ENCODE measurements around the gene RYR2. TPM values are rescaled to one million over a fixed set of nuclear protein-coding genes. Genes with fewer than 3 reads are reported as not detected.

RYR2 gene
- total and polyA plus RNA-seq, 7 donors = under 0.01 to 22.4 (median 6.1) TPM

DNA sequence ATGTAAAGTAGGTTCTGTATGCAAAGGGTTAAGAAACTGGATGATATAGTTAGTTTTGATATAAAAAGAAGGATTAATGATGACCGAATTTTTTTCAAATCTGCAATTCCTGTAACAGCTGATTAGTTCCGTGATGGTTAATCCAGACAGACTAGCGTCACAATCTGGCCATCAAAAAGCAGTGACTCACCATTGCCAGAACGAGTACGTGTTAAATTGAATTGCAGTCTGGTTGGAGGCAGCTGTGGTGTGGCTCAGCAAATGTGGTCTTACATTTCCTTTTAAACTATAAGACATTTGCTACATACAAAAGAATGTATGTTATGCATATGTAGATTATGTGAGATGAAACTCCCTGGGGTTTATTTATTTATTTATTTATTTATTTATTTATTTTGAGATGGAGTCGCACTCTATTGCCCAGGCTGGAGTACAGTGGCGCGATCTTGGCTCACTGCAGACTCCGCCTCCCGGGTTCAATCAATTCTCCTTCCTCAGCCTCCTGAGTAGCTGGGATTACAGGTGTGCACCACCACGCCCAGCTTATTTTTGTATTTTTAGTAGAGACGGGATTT is 139.8 kb downstream of the RYR2 start:
- no peak for DNase-seq
- Histone ChIP-seq H3K9me3 (no peaks in the 10 kb centered on the region), H3K4me1 (peaks cover 0 to 15% (median 12%) of the 10 kb centered on the region in 4 donors), H3K27me3 (no peaks in the 10 kb centered on the region), H3K4me3 (no peak overlapping the region), H3K36me3 (no peaks in the 10 kb centered on the region), H3K27ac (no peak overlapping the region)
- intact Hi-C loops (cut with DNase I) = no loop called here
- 87 to 90% methylated on average over 12 of the region's 12 CpGs for WGBS, 2 donors
- TF ChIP-seq EP300 (IDR thresholded peaks at IDR 0.05) (no peak), CTCF (IDR thresholded peaks at IDR 0.05) (no peak), POLR2AphosphoS5 (IDR thresholded peaks at IDR 0.05) (no peak), POLR2A (IDR thresholded peaks at IDR 0.05) (no peak)

GRCh38 chr1:237183963-237184540 is 142.1 kb downstream of the RYR2 start:
- H3K27me3 ChIP-seq = no peaks in the 10 kb centered on the region
- 72 to 78% methylated on average over 7 of the region's 7 CpGs for WGBS, 2 donors
- H3K27ac ChIP-seq = no peak overlapping the region
- no peaks in the 10 kb centered on the region for H3K9me3 ChIP-seq
- TF ChIP-seq CTCF (IDR thresholded peaks at IDR 0.05) (no peak), POLR2A (IDR thresholded peaks at IDR 0.05) (no peak), EP300 (IDR thresholded peaks at IDR 0.05) (no peak), POLR2AphosphoS5 (IDR thresholded peaks at IDR 0.05) (no peak)
- H3K4me1 ChIP-seq = peaks cover 0 to 24% (median 14%) of the 10 kb centered on the region in 4 donors
- no peak for DNase-seq
- no peak overlapping the region for H3K4me3 ChIP-seq
- intact Hi-C loops (cut with DNase I) = no loop called here
- H3K36me3 ChIP-seq = no peaks in the 10 kb centered on the region

DNA sequence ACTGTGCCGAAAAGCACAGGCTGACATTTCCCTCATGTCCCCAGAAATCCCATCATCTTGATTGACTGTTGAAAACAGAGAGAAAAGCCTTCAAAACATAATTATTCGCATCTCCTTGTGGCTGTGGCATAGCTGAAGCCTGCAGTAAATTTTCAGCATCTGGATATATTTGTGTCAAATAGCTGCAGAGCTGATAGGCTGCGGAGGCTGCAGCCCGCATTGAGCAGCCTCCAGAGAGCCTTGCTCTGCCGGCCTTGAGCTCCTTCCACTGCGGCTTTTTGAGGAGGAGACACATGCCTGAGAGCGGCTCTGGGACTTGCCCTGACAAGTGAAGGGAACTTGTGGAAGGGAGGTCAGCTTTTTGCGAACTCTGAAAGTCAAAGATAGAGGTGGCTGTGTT is 144.7 kb downstream of the RYR2 start:
- intact Hi-C loops (cut with DNase I) = no loop called here
- Histone ChIP-seq H3K27ac (no peak overlapping the region), H3K4me3 (no peak overlapping the region), H3K36me3 (no peaks in the 10 kb centered on the region), H3K9me3 (no peaks in the 10 kb centered on the region), H3K27me3 (no peaks in the 10 kb centered on the region), H3K4me1 (peaks cover 0 to 11% (median 2%) of the 10 kb centered on the region in 4 donors)
- DNase-seq = no peak
- 52 to 73% methylated on average over 8 of the region's 8 CpGs for WGBS, 2 donors
- TF ChIP-seq POLR2A (IDR thresholded peaks at IDR 0.05) (no peak), CTCF (IDR thresholded peaks at IDR 0.05) (no peak), EP300 (IDR thresholded peaks at IDR 0.05) (no peak), POLR2AphosphoS5 (IDR thresholded peaks at IDR 0.05) (no peak)

DNA sequence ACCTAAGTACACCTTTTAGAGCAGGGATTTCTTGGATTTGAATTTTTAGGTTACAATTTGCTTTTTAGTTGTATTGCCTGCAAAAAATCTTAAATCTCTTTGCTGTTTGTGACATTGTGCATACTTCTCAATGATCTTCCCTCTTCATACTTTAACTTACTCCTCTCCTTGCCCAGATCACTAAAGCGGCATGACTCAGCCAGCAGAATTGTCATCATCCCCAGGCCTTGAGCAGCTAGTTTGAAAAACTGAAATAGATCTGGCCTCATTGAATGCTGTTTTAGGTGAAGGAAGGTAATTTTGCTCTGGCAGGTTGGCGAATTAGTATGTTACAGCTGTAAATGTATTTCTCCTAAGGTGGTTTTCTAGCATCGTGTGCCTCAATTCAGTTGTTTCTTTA is 145.9 kb downstream of the RYR2 start:
- 89 to 90% methylated on average over 3 of the region's 3 CpGs for WGBS, 2 donors
- H3K4me1 ChIP-seq = peaks cover 0 to 11% (median 2%) of the 10 kb centered on the region in 4 donors

More for the DNA sequence above, 145.9 kb downstream of the RYR2 start:
- no peaks in the 10 kb centered on the region for H3K36me3 ChIP-seq
- peak overlapping the region in 1 of 4 donors; percentile 19 for H3K27ac ChIP-seq
- H3K27me3 ChIP-seq = no peaks in the 10 kb centered on the region
- H3K9me3 ChIP-seq = no peaks in the 10 kb centered on the region
- no peak for TF ChIP-seq EP300 (IDR thresholded peaks at IDR 0.05)
- TF ChIP-seq POLR2AphosphoS5 (IDR thresholded peaks at IDR 0.05) = no peak
- no peak for TF ChIP-seq CTCF (IDR thresholded peaks at IDR 0.05)
- no peak for TF ChIP-seq POLR2A (IDR thresholded peaks at IDR 0.05)
- DNase-seq = no peak
- H3K4me3 ChIP-seq = no peak overlapping the region
- intact Hi-C loops (cut with DNase I) = no loop called here
